ENCODE results near the gene THSD7A.

- TF ChIP-seq CTCF (IDR thresholded peaks at IDR 0.05; ENCODE audit: insufficient read depth, low read depth, low read length) (no peak), EZH2 (IDR thresholded peaks at IDR 0.05; ENCODE audit: insufficient read depth, low read length) (no peak)
Observed at GRCh38 chr7:11743016-11743415, 89.0 kb downstream of the THSD7A start.
